ENCODE data around the gene LIN28B.
"Not testable (repeated sequence)": the region's sequence is repeated elsewhere in the genome, so short reads cannot be mapped to it uniquely, and the experiment has no call there.

GRCh38 chr6:104993576-104993975 lies 36.7 kb downstream of the LIN28B start:
- TF ChIP-seq CTCF, POLR2A (IDR thresholded peaks at IDR 0.05): not testable (repeated sequence)

All from lower leg skin (tissue), 3 donors.